HCT116 (cell line): ENCODE measurements around the gene ACSL4. TPM values are rescaled to one million over a fixed set of nuclear protein-coding genes. Genes with fewer than 3 reads are reported as not detected.

Source experiments
- ATAC-seq: fragments of 200-7000 bp; cut with Tn5 transposase; 2 replicates; pipeline ENCODE4 v1.9.1; 2020; ENCODE audit warnings: mild to moderate bottlenecking, moderate library complexity
- BruUV-seq: library from RNA; stranded (reverse); fragments of 400-500 nt; replicated peaks from 2 replicates; lab custom pipeline; 2021; lab: Mats Ljungman, UMichigan
- CTCF ChIA-PET: fragments of 300-600 bp; sonication (Branson Sonifier 250); formaldehyde crosslinking; loops from one replicate; lab custom pipeline; 2021; ENCODE audit warnings: antibody characterized with exemption; lab: Charles Lee
- POLR2A ChIA-PET: fragments of 300-600, 350-600 bp; sonication (Branson Sonifier 250); formaldehyde crosslinking; loops from one replicate; lab custom pipeline; 2021; ENCODE audit warnings: antibody characterized with exemption; lab: Charles Lee
- RAD21 ChIA-PET, 2 experiments: fragments of 300-600 bp; sonication (Branson Sonifier 250); formaldehyde crosslinking; loops; one replicate each; lab custom pipeline; 2023; ENCODE audit warnings: low total read pairs in 2 of 2; ENCODE audit not compliant: uncharacterized antibody in 2 of 2, unreplicated experiment in 2 of 2, low non-redundant PET in 1 of 2; lab: Charles Lee
- DNase-seq: peaks from one replicate; pipeline ENCODE4 v3.0.0-alpha.2; 2010; ENCODE audit warnings: low read depth, low spot score
- H2AFZ ChIP-seq: fragments of 200-600 bp; shearing (Covaris generic), sonication (generic); 2 replicates; pipeline ENCODE4 v1.6.1; 2017; ENCODE audit warnings: low read depth, mixed run types, mixed read lengths, antibody characterized with exemption, low read length; ENCODE audit not compliant: poor library complexity, severe bottlenecking
- H3K27ac ChIP-seq: 2 replicates; pipeline ENCODE4 v1.5.1; 2012; ENCODE audit warnings: low read depth, low read length
- H3K27me3 ChIP-seq: fragments of 200-600 bp; sonication (generic); 2 replicates; pipeline ENCODE4 v1.6.1; 2016; ENCODE audit warnings: mixed run types, low read length, mixed read lengths; ENCODE audit not compliant: insufficient read depth
- H3K36me3 ChIP-seq, 2 experiments: fragments of 200-500 bp in 1 of 2; fragments of 200-600 bp in 1 of 2; sonication (Bioruptor generic) in 1 of 2; sonication (generic) in 1 of 2; 2 replicates each; pipeline versions ENCODE4 v1.5.1 to v1.6.1; 2014 to 2016; ENCODE audit warnings: low read length in 2 of 2, inconsistent platforms in 1 of 2, mixed read lengths in 1 of 2, mixed run types in 1 of 2; ENCODE audit not compliant: insufficient read depth in 2 of 2, control insufficient read depth in 1 of 2
- H3K4me1 ChIP-seq, 2 experiments: fragments of 200-600 bp in 1 of 2; sonication (generic) in 1 of 2; 2 replicates each; pipeline versions ENCODE4 v1.5.1 to v1.6.1; 2012 to 2017; ENCODE audit warnings: low read length in 2 of 2, inconsistent platforms in 1 of 2, mild to moderate bottlenecking in 1 of 2, mixed read lengths in 1 of 2, mixed run types in 1 of 2, moderate library complexity in 1 of 2; ENCODE audit not compliant: insufficient read depth in 2 of 2, control insufficient read depth in 1 of 2
- H3K4me2 ChIP-seq: fragments of 200-600 bp; sonication (generic); 2 replicates; pipeline ENCODE4 v1.6.1; 2017; ENCODE audit warnings: mixed run types, low read length, mixed read lengths
- H3K4me3 ChIP-seq, 2 experiments: fragments of 200-600 bp in 1 of 2; sonication (generic) in 1 of 2; replicated peaks in 1 of 2; 2 replicates each; pipeline ENCODE4 v1.5.1; 2011 to 2016; ENCODE audit warnings: low read length in 2 of 2, control low read depth in 1 of 2, low read depth in 1 of 2, mild to moderate bottlenecking in 1 of 2, mixed read lengths in 1 of 2, mixed run types in 1 of 2
- H3K79me2 ChIP-seq: fragments of 200-600 bp; sonication (generic); 2 replicates; pipeline ENCODE4 v1.6.1; 2017; ENCODE audit warnings: mild to moderate bottlenecking, mixed run types, low read length, moderate library complexity, mixed read lengths; ENCODE audit not compliant: insufficient read depth
- H3K9ac ChIP-seq: fragments of 200-600 bp; sonication (generic); 2 replicates; pipeline ENCODE4 v1.6.1; 2016; ENCODE audit warnings: low read length, mixed read lengths
- H3K9me2 ChIP-seq: fragments of 200-600 bp; sonication (generic), shearing (Covaris generic); 2 replicates; pipeline ENCODE4 v1.6.1; 2017; ENCODE audit warnings: mixed run types, mild to moderate bottlenecking, moderate library complexity; ENCODE audit not compliant: insufficient read depth
- H3K9me3 ChIP-seq, 2 experiments: fragments of 200-500 bp in 1 of 2; fragments of 200-600 bp in 1 of 2; sonication (Bioruptor generic) in 1 of 2; sonication (generic) in 1 of 2; 2 replicates each; pipeline ENCODE4 v1.6.1; 2014 to 2017; ENCODE audit warnings: low read length in 2 of 2, mixed read lengths in 2 of 2, inconsistent platforms in 1 of 2, low read depth in 1 of 2, mild to moderate bottlenecking in 1 of 2, mixed run types in 1 of 2, moderate library complexity in 1 of 2; ENCODE audit not compliant: control insufficient read depth in 1 of 2, insufficient read depth in 1 of 2
- H4K20me1 ChIP-seq: fragments of 200-600 bp; sonication (generic), shearing (Covaris generic); 2 replicates; pipeline ENCODE4 v1.6.1; 2017; ENCODE audit warnings: mixed run types, mild to moderate bottlenecking, moderate library complexity; ENCODE audit not compliant: insufficient read depth
- CBX3 ChIP-seq: IDR thresholded peaks from 2 replicates; pipeline ENCODE4 v1.6.1; 2012; ENCODE audit warnings: low read depth
- CTCF ChIP-seq, 3 experiments: fragments of 200-600 bp in 1 of 3; sonication (generic) in 1 of 3; IDR thresholded peaks in 2 of 3; conservative IDR thresholded peaks in 1 of 3; 2 replicates each; pipeline ENCODE4 v1.5.1; 2012 to 2017; ENCODE audit warnings: low read depth in 2 of 3, low read length in 2 of 3, antibody characterized with exemption in 1 of 3, borderline replicate concordance in 1 of 3, control low read depth in 1 of 3, mild to moderate bottlenecking in 1 of 3, mixed read lengths in 1 of 3, mixed run types in 1 of 3, moderate library complexity in 1 of 3; ENCODE audit not compliant: insufficient read depth in 1 of 3
- RAD21 ChIP-seq: IDR thresholded peaks from 2 replicates; pipeline ENCODE4 v1.6.1; 2012; ENCODE audit warnings: low read depth, mild to moderate bottlenecking
- SIN3A ChIP-seq: IDR thresholded peaks from 2 replicates; pipeline ENCODE4 v1.6.1; 2012; ENCODE audit warnings: low read depth
- SP1 ChIP-seq: IDR thresholded peaks from 2 replicates; pipeline ENCODE4 v1.6.1; 2012; ENCODE audit warnings: low read depth
- YY1 ChIP-seq: IDR thresholded peaks from 2 replicates; pipeline ENCODE4 v1.6.1; 2011; ENCODE audit warnings: low read length, low read depth, moderate library complexity, mild to moderate bottlenecking; ENCODE audit not compliant: insufficient replicate concordance; ENCODE audit errors: extremely low read depth
- ZFX ChIP-seq: fragments of 450-650 bp; IDR thresholded peaks from 2 replicates; pipeline ENCODE4 v1.6.1; 2017
- intact Hi-C: fragments of 100-400 bp; cut with micrococcal nuclease; formaldehyde crosslinking; loops from 2 replicates; pipeline ENCODE4 v1.10.0; 2022
- total RNA-seq: library from RNA; stranded (reverse); gene quantifications from one replicate; pipeline ENCODE4 v1.2.1, GENCODE V29; 2021; ENCODE audit not compliant: unreplicated experiment
- TF ChIP-seq, protein P1 (sequence below): IDR thresholded peaks from 2 replicates; pipeline ENCODE4 v1.6.1; 2011; ENCODE audit warnings: mild to moderate bottlenecking, low read length, moderate library complexity; ENCODE audit not compliant: insufficient replicate concordance; ENCODE audit errors: extremely low read depth
- TF ChIP-seq, protein P2 (sequence below): IDR thresholded peaks from 2 replicates; pipeline ENCODE4 v1.6.1; 2012

Gene ACSL4
- total RNA-seq, 1 experiment from 2014 or later: 50.5 TPM

DNA sequence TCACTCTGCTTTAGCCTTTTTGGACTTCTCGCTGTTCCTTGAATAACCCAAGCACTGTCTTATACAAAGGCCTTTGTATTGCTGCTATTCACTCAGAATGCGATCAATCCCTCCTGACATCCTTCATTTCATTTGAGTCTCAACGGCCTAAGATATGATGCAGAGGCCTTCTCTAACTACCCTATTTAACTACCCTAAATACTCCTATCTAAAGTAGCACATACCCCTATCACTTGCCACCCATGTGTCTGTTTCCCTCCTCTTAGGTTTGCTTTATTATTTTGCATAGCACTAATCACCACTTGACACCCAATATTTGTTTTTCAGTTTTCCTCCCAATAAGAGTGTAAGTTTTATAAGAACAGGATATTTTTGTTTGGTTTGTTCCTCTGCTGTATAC, 42.3 kb upstream of the ACSL4 start:
- no peak overlapping the region for H2AFZ ChIP-seq
- intact Hi-C loops: no loop called here
- no peaks in the 10 kb centered on the region for H3K79me2 ChIP-seq
- no peaks in the 10 kb centered on the region for H4K20me1 ChIP-seq
- no peaks in the 10 kb centered on the region for H3K27me3 ChIP-seq
- ATAC-seq (no peak), DNase-seq (no peak)
- BruUV-seq: no TSS peak
- no peak overlapping the region for H3K9ac ChIP-seq
- RAD21 ChIA-PET: no interaction called here
- CTCF ChIA-PET: no interaction called here
- no peak overlapping the region for H3K27ac ChIP-seq
- TF ChIP-seq ZFX (no peak), YY1 (no peak), SP1 (no peak), SIN3A (no peak), CBX3 (no peak), CTCF (IDR thresholded peaks at IDR 0.05 in 2 of 3, conservative IDR thresholded peaks at IDR 0.05 in 1 of 3; ENCODE audit: borderline replicate concordance in 1 of 3, insufficient read depth in 1 of 3, low read depth in 2 of 3, low read length in 2 of 3) (no peak)
- no peaks in the 10 kb centered on the region for H3K9me3 ChIP-seq
- H3K9me2 ChIP-seq: no peaks in the 10 kb centered on the region
- H3K4me1 ChIP-seq: no peaks in the 10 kb centered on the region
- POLR2A ChIA-PET: no interaction called here
- H3K4me2 ChIP-seq: no peak overlapping the region
- H3K36me3 ChIP-seq: no peaks in the 10 kb centered on the region
- no peak overlapping the region for H3K4me3 ChIP-seq

DNA sequence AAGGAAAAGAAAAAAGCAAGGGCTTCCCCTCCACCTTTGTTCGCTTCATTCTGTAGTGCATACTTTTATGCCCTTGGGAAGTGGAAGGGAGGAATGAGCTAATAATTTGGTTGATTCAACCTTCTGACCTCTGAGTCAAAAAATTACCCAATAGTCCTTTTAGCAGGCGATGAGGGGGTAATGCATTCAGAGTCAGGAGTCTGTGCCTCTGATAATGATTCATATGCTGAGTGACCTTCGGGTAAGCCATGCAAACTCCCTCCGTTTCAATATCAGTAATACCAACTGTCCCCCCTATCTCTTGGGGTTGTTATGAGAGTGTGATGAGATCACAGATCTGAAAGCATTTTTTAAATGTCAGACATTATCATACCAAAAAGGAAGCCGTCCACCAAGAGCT, 41.6 kb upstream of the ACSL4 start:
- H2AFZ ChIP-seq: no peak overlapping the region
- no peaks in the 10 kb centered on the region for H4K20me1 ChIP-seq
- no peak overlapping the region for H3K27ac ChIP-seq
- H3K4me1 ChIP-seq: no peaks in the 10 kb centered on the region
- POLR2A ChIA-PET: no interaction called here
- RAD21 ChIA-PET: no interaction called here
- no peaks in the 10 kb centered on the region for H3K9me2 ChIP-seq
- TF ChIP-seq, protein P1, sequence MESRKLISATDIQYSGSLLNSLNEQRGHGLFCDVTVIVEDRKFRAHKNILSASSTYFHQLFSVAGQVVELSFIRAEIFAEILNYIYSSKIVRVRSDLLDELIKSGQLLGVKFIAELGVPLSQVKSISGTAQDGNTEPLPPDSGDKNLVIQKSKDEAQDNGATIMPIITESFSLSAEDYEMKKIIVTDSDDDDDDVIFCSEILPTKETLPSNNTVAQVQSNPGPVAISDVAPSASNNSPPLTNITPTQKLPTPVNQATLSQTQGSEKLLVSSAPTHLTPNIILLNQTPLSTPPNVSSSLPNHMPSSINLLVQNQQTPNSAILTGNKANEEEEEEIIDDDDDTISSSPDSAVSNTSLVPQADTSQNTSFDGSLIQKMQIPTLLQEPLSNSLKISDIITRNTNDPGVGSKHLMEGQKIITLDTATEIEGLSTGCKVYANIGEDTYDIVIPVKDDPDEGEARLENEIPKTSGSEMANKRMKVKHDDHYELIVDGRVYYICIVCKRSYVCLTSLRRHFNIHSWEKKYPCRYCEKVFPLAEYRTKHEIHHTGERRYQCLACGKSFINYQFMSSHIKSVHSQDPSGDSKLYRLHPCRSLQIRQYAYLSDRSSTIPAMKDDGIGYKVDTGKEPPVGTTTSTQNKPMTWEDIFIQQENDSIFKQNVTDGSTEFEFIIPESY: no peak
- TF ChIP-seq CBX3 (no peak), RAD21 (no peak), YY1 (no peak)
- TF ChIP-seq, protein P2, sequence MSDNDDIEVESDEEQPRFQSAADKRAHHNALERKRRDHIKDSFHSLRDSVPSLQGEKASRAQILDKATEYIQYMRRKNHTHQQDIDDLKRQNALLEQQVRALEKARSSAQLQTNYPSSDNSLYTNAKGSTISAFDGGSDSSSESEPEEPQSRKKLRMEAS: no peak
- TF ChIP-seq, all 23 proteins: peak for 0
- Histone ChIP-seq H3K36me3 (no peaks in the 10 kb centered on the region), H3K27me3 (no peaks in the 10 kb centered on the region), H3K4me3 (no peak overlapping the region), H3K4me2 (no peak overlapping the region), H3K79me2 (no peaks in the 10 kb centered on the region), H3K9me3 (no peaks in the 10 kb centered on the region), H3K9ac (no peak overlapping the region)
- no peak for DNase-seq
- CTCF ChIA-PET: no interaction called here
- BruUV-seq: no TSS peak
- no peak for ATAC-seq
- intact Hi-C loops: no loop called here
